GM10847 (cell line): ENCODE data around the gene FNIP1.

Source experiments
- POLR2A ChIP-seq: IDR thresholded peaks from 2 replicates; pipeline ENCODE4 v1.6.1; 2011; ENCODE audit not compliant: insufficient read length; ENCODE audit errors: extremely low read depth

Gene FNIP1

GRCh38 chr5:131720714-131721113 is 76.1 kb downstream of the FNIP1 start:
- TF ChIP-seq POLR2A, result no peak

GRCh38 chr5:131719564-131719963 is 77.3 kb downstream of the FNIP1 start:
- no peak for TF ChIP-seq POLR2A

- TF ChIP-seq POLR2A, result no peak
Measured at GRCh38 chr5:131718487-131719014, 78.3 kb downstream of the FNIP1 start.

- TF ChIP-seq POLR2A, result no peak
Measured at GRCh38 chr5:131716650-131717049, 80.2 kb downstream of the FNIP1 start.

GRCh38 chr5:131710391-131710790 is 86.4 kb downstream of the FNIP1 start:
- no peak for TF ChIP-seq POLR2A

- TF ChIP-seq POLR2A, result no peak
Measured at GRCh38 chr5:131709043-131709442, 87.8 kb downstream of the FNIP1 start.

GRCh38 chr5:131706281-131706680 is 90.5 kb downstream of the FNIP1 start:
- TF ChIP-seq POLR2A, result no peak

GRCh38 chr5:131694926-131695325 is 101.9 kb downstream of the FNIP1 start:
- no peak for TF ChIP-seq POLR2A

- TF ChIP-seq POLR2A, result no peak
Measured at GRCh38 chr5:131693894-131694293, 102.9 kb downstream of the FNIP1 start.

- TF ChIP-seq POLR2A, result no peak
Measured at GRCh38 chr5:131685516-131686171, 111.2 kb downstream of the FNIP1 start.

- no peak for TF ChIP-seq POLR2A
Measured at GRCh38 chr5:131684595-131684994, 112.2 kb downstream of the FNIP1 start.

GRCh38 chr5:131684051-131684450 is 112.8 kb downstream of the FNIP1 start:
- TF ChIP-seq POLR2A, result no peak

GRCh38 chr5:131682826-131683225 is 114.0 kb downstream of the FNIP1 start:
- TF ChIP-seq POLR2A, result no peak

GRCh38 chr5:131682175-131682574 is 114.6 kb downstream of the FNIP1 start:
- no peak for TF ChIP-seq POLR2A

- TF ChIP-seq POLR2A, result no peak
Measured at GRCh38 chr5:131679911-131680310, 116.9 kb downstream of the FNIP1 start.

GRCh38 chr5:131677115-131677514 is 119.7 kb downstream of the FNIP1 start:
- no peak for TF ChIP-seq POLR2A

GRCh38 chr5:131672776-131673175 is 124.0 kb downstream of the FNIP1 start:
- TF ChIP-seq POLR2A, result no peak
